Thyroid gland (tissue), 4 donors: Measurements from ENCODE around the gene TSPAN12. TPM values are rescaled to one million over a fixed set of nuclear protein-coding genes. Genes with fewer than 3 reads are reported as not detected.

Experiments used
- DNase-seq, 2 donors: peaks; one replicate each; pipeline ENCODE4 v3.0.0-alpha.2; 2019
- H3K27ac ChIP-seq, 3 donors: fragments of 200-600 bp; sonication (generic); 1 replicate in 2 of 3; 2 replicates in 1 of 3; pipeline ENCODE4 v1.5.1; 2016 to 2019; ENCODE audit warnings: mild to moderate bottlenecking in 1 of 3, moderate library complexity in 1 of 3
- H3K27me3 ChIP-seq: fragments of 200-600 bp; sonication (generic); one replicate; pipeline ENCODE4 v1.5.1; 2019
- H3K36me3 ChIP-seq, 2 donors: fragments of 200-600 bp; sonication (generic); one replicate each; pipeline ENCODE4 v1.5.1; 2016 to 2019
- H3K4me1 ChIP-seq, 2 donors: fragments of 200-600 bp; sonication (generic); one replicate each; pipeline ENCODE4 v1.5.1; 2017 to 2019
- H3K4me3 ChIP-seq, 3 donors: fragments of 200-600 bp; sonication (generic); replicated peaks in 1 of 3; 1 replicate in 2 of 3; 2 replicates in 1 of 3; pipeline ENCODE4 v1.5.1; 2016; ENCODE audit warnings: mild to moderate bottlenecking in 1 of 3
- H3K9me3 ChIP-seq: fragments of 200-600 bp; sonication (generic); one replicate; pipeline ENCODE4 v1.5.1; 2017
- CTCF ChIP-seq, 6 experiments: fragments of 200-600 bp in 3 of 6; fragments of 450-650 bp in 3 of 6; sonication (generic) in 3 of 6; IDR thresholded peaks; one replicate each; pipeline ENCODE4 v1.5.1; 2016 to 2019; ENCODE audit warnings: antibody characterized with exemption in 6 of 6, mild to moderate bottlenecking in 2 of 6, inconsistent platforms in 1 of 6, moderate library complexity in 1 of 6
- POLR2A ChIP-seq, 2 donors: fragments of 450-650 bp; IDR thresholded peaks; one replicate each; pipeline ENCODE4 v1.6.1; 2017; ENCODE audit warnings: antibody characterized with exemption in 2 of 2, mild to moderate bottlenecking in 2 of 2, moderate library complexity in 1 of 2
- WGBS, 2 donors: methylation state at CpG; one replicate each; pipeline ENCODE4 v1.1.5; 2017; 5-methylcytosine and 5-hydroxymethylcytosine counted together
- intact Hi-C: fragments of 100-400 bp; cut with DNase I; formaldehyde crosslinking; loops from one replicate; pipeline ENCODE4 v1.15.1; 2023
- total RNA-seq, 4 donors: library from RNA; depleted of rRNA; stranded (reverse); fragments of >200 nt; gene quantifications; one replicate each; pipeline ENCODE4 v1.2.3, GENCODE V29; 2016

TSPAN12 gene
- total RNA-seq, 4 donors from 2014 or later, result 36.2 to 55.1 (median 48.8) TPM

GRCh38 chr7:120836556-120837115 is 21.3 kb downstream of the TSPAN12 start:
- Histone ChIP-seq H3K27ac (no peak overlapping the region), H3K4me3 (no peak overlapping the region), H3K36me3 (no peaks in the 10 kb centered on the region), H3K4me1 (no peaks in the 10 kb centered on the region), H3K9me3 (no peaks in the 10 kb centered on the region), H3K27me3 (no peaks in the 10 kb centered on the region)
- intact Hi-C loops, result no loop called here
- TF ChIP-seq POLR2A (IDR thresholded peaks at IDR 0.05), result no peak
- TF ChIP-seq CTCF (IDR thresholded peaks at IDR 0.05), result no peak
- no peak for DNase-seq
- 91 to 94% methylated on average over 1 of the region's 1 CpG for WGBS, 2 donors

GRCh38 chr7:120834726-120835125 is 23.2 kb downstream of the TSPAN12 start:
- H3K27me3 ChIP-seq, result no peaks in the 10 kb centered on the region
- H3K9me3 ChIP-seq, result no peaks in the 10 kb centered on the region
- no peak overlapping the region for H3K4me3 ChIP-seq
- H3K27ac ChIP-seq, result no peak overlapping the region
- no peak for TF ChIP-seq POLR2A (IDR thresholded peaks at IDR 0.05)
- TF ChIP-seq CTCF (IDR thresholded peaks at IDR 0.05), result no peak
- 96 to 98% methylated on average over 2 of the region's 2 CpGs for WGBS, 2 donors
- H3K4me1 ChIP-seq, result no peaks in the 10 kb centered on the region
- intact Hi-C loops, result no loop called here
- no peak for DNase-seq
- H3K36me3 ChIP-seq, result no peaks in the 10 kb centered on the region

DNA sequence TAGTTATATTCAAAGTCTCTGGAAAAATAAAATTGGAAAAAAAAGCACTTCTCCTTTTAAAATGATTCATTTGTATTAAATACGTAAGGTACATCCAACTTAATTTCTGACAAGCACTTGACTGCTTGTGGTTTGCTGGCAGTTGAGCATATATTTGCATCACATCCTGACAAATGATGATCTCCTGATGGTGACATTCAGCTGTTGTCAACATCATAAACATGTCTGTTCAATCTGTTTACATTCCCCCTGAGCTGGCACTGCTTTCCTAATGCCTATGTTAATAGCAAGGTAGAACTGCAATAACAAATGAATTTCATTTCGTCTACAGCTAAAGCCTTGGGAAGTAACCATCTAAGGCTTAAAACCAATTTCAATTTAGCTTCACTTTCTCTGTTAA is 24.4 kb downstream of the TSPAN12 start:
- Histone ChIP-seq H3K27me3 (no peaks in the 10 kb centered on the region), H3K4me1 (no peaks in the 10 kb centered on the region), H3K4me3 (no peak overlapping the region), H3K9me3 (no peaks in the 10 kb centered on the region), H3K27ac (no peak overlapping the region), H3K36me3 (no peaks in the 10 kb centered on the region)
- intact Hi-C loops, result no loop called here
- TF ChIP-seq CTCF (IDR thresholded peaks at IDR 0.05) (no peak), POLR2A (IDR thresholded peaks at IDR 0.05) (no peak)
- WGBS, 2 donors, result 77 to 86% methylated on average over 2 of the region's 2 CpGs
- DNase-seq, result no peak

GRCh38 chr7:120832803-120833202 is 25.1 kb downstream of the TSPAN12 start:
- no peak for DNase-seq

GRCh38 chr7:120831260-120831659 is 26.7 kb downstream of the TSPAN12 start:
- 88 to 96% methylated on average over 1 of the region's 1 CpG for WGBS, 2 donors
- DNase-seq, result no peak
- intact Hi-C loops, result no loop called here
- Histone ChIP-seq H3K9me3 (no peaks in the 10 kb centered on the region), H3K36me3 (no peaks in the 10 kb centered on the region), H3K4me1 (no peaks in the 10 kb centered on the region), H3K4me3 (no peak overlapping the region), H3K27me3 (no peaks in the 10 kb centered on the region), H3K27ac (no peak overlapping the region)
- TF ChIP-seq CTCF (IDR thresholded peaks at IDR 0.05), result no peak
- TF ChIP-seq POLR2A (IDR thresholded peaks at IDR 0.05), result no peak

More at GRCh38 chr7:120832803-120833202, 25.1 kb downstream of the TSPAN12 start:
- 81 to 87% methylated on average over 2 of the region's 2 CpGs for WGBS, 2 donors
- Histone ChIP-seq H3K27me3 (no peaks in the 10 kb centered on the region), H3K4me1 (no peaks in the 10 kb centered on the region), H3K4me3 (no peak overlapping the region), H3K9me3 (no peaks in the 10 kb centered on the region), H3K27ac (no peak overlapping the region), H3K36me3 (no peaks in the 10 kb centered on the region)
- intact Hi-C loops, result no loop called here
- TF ChIP-seq CTCF (IDR thresholded peaks at IDR 0.05), result no peak
- TF ChIP-seq POLR2A (IDR thresholded peaks at IDR 0.05), result no peak
